H9 (cell line): ENCODE results near the gene LRRC27. TPM values are rescaled to one million over a fixed set of nuclear protein-coding genes. Genes with fewer than 3 reads are reported as not detected.

Experiments used
- DNase-seq: peaks from one replicate; pipeline ENCODE4 v3.0.0-alpha.2; 2017
- H2AFZ ChIP-seq: one replicate; pipeline ENCODE4 v1.6.1; 2013; ENCODE audit warnings: mild to moderate bottlenecking, low read length, control low read depth, moderate library complexity
- H2AK5ac ChIP-seq: 2 replicates; pipeline ENCODE4 v1.6.1; 2013; ENCODE audit warnings: low read length, control low read depth, mixed read lengths; ENCODE audit not compliant: insufficient read length
- H2BK120ac ChIP-seq: one replicate; pipeline ENCODE4 v1.6.1; 2013; ENCODE audit warnings: low read depth, mild to moderate bottlenecking, low read length, control low read depth, inconsistent platforms; ENCODE audit not compliant: poor library complexity, severe bottlenecking
- H2BK12ac ChIP-seq: 2 replicates; pipeline ENCODE4 v1.6.1; 2013; ENCODE audit warnings: low read length, control low read depth, mixed read lengths, low read depth; ENCODE audit not compliant: insufficient read length
- H2BK15ac ChIP-seq: 2 replicates; pipeline ENCODE4 v1.6.1; 2013; ENCODE audit warnings: low read depth, low read length, control low read depth
- H2BK20ac ChIP-seq: one replicate; pipeline ENCODE4 v1.6.1; 2013; ENCODE audit warnings: low read depth, mild to moderate bottlenecking, low read length, control low read depth, inconsistent platforms; ENCODE audit not compliant: poor library complexity, severe bottlenecking
- H2BK5ac ChIP-seq: 2 replicates; pipeline ENCODE4 v1.6.1; 2013; ENCODE audit warnings: low read length, control low read depth, mixed read lengths; ENCODE audit not compliant: insufficient read length
- H3K14ac ChIP-seq: 2 replicates; pipeline ENCODE4 v1.6.1; 2013; ENCODE audit warnings: low read length, control low read depth; ENCODE audit not compliant: insufficient read depth
- H3K18ac ChIP-seq: 2 replicates; pipeline ENCODE4 v1.6.1; 2013; ENCODE audit warnings: low read depth, mild to moderate bottlenecking, mixed read lengths, low read length, control low read depth; ENCODE audit not compliant: insufficient read length
- H3K23ac ChIP-seq: 2 replicates; pipeline ENCODE4 v1.6.1; 2013; ENCODE audit warnings: low read length, control low read depth, mixed read lengths, low read depth; ENCODE audit not compliant: insufficient read length
- H3K23me2 ChIP-seq: 2 replicates; pipeline ENCODE4 v1.6.1; 2013; ENCODE audit warnings: low read depth, mild to moderate bottlenecking, mixed read lengths, low read length, control low read depth; ENCODE audit not compliant: insufficient read length, poor library complexity, severe bottlenecking
- H3K27ac ChIP-seq: 2 replicates; pipeline ENCODE4 v1.5.1; 2013; ENCODE audit warnings: low read length, control low read depth, mixed read lengths, low read depth; ENCODE audit not compliant: insufficient read length
- H3K27me3 ChIP-seq: 2 replicates; pipeline ENCODE4 v1.6.1; 2013; ENCODE audit warnings: low read length, control low read depth, inconsistent platforms; ENCODE audit not compliant: insufficient read depth
- H3K4ac ChIP-seq: 2 replicates; pipeline ENCODE4 v1.6.1; 2013; ENCODE audit warnings: low read depth, mild to moderate bottlenecking, control low read depth, inconsistent platforms, low read length, moderate library complexity
- H3K4me1 ChIP-seq: 2 replicates; pipeline ENCODE4 v1.6.1; 2013; ENCODE audit warnings: low read length, control low read depth, inconsistent platforms; ENCODE audit not compliant: insufficient read depth
- H3K4me2 ChIP-seq: 2 replicates; pipeline ENCODE4 v1.6.1; 2013; ENCODE audit warnings: low read length, control low read depth, mixed read lengths; ENCODE audit not compliant: insufficient read length, insufficient read depth
- H3K56ac ChIP-seq: 2 replicates; pipeline ENCODE4 v1.6.1; 2013; ENCODE audit warnings: low read depth, mild to moderate bottlenecking, mixed read lengths, low read length, control low read depth; ENCODE audit not compliant: insufficient read length
- H3K79me1 ChIP-seq: 2 replicates; pipeline ENCODE4 v1.6.1; 2013; ENCODE audit warnings: low read depth, mild to moderate bottlenecking, moderate library complexity, low read length, control low read depth, inconsistent platforms; ENCODE audit not compliant: insufficient read depth, poor library complexity, severe bottlenecking
- H3K79me2 ChIP-seq: 2 replicates; pipeline ENCODE4 v1.6.1; 2013; ENCODE audit warnings: low read length, control low read depth, inconsistent platforms; ENCODE audit not compliant: insufficient read depth
- H3K9ac ChIP-seq: 2 replicates; pipeline ENCODE4 v1.6.1; 2013; ENCODE audit warnings: low read length, control low read depth, mixed read lengths; ENCODE audit not compliant: insufficient read length; ENCODE audit errors: extremely low read depth
- H3K9me3 ChIP-seq: one replicate; pipeline ENCODE4 v1.6.1; 2013; ENCODE audit warnings: low read depth, low read length, inconsistent platforms; ENCODE audit not compliant: control insufficient read depth
- H3T11ph ChIP-seq: one replicate; pipeline ENCODE4 v1.6.1; 2013; ENCODE audit warnings: mild to moderate bottlenecking, low read length, control low read depth, inconsistent platforms
- H4K20me1 ChIP-seq: one replicate; pipeline ENCODE4 v1.6.1; 2013; ENCODE audit not compliant: control insufficient read depth, insufficient read length, insufficient read depth
- H4K5ac ChIP-seq: 2 replicates; pipeline ENCODE4 v1.6.1; 2013; ENCODE audit warnings: low read depth, mild to moderate bottlenecking, mixed read lengths, low read length, control low read depth; ENCODE audit not compliant: insufficient read length
- H4K8ac ChIP-seq: replicated peaks from 2 replicates; pipeline ENCODE4 v1.6.1; 2013; ENCODE audit warnings: low read length, control low read depth, mixed read lengths, low read depth; ENCODE audit not compliant: insufficient read length
- H4K91ac ChIP-seq: 2 replicates; pipeline ENCODE4 v1.6.1; 2013; ENCODE audit warnings: low read depth, mild to moderate bottlenecking, moderate library complexity, mixed read lengths, low read length, control low read depth; ENCODE audit not compliant: insufficient read length
- H3K27ac Mint-ChIP-seq, 3 experiments: 2 replicates in 2 of 3; 3 replicates in 1 of 3; pipeline ENCODE4 v1.8.0; 2020 to 2021; ENCODE audit warnings: mixed read lengths in 3 of 3, mild to moderate bottlenecking in 1 of 3, moderate library complexity in 1 of 3
- H3K27me3 Mint-ChIP-seq: 2 replicates; pipeline ENCODE4 v1.8.0; 2021; ENCODE audit warnings: low read depth, mild to moderate bottlenecking, moderate library complexity, mixed read lengths
- H3K36me3 Mint-ChIP-seq, 3 experiments: 2 replicates in 2 of 3; 3 replicates in 1 of 3; pipeline ENCODE4 v1.8.0; 2020 to 2021; ENCODE audit warnings: low read depth in 3 of 3, mixed read lengths in 3 of 3; ENCODE audit not compliant: insufficient read depth in 1 of 3
- H3K4me1 Mint-ChIP-seq, 2 experiments: 2 replicates each; pipeline ENCODE4 v1.8.0; 2020; ENCODE audit warnings: mixed read lengths in 2 of 2
- H3K4me3 Mint-ChIP-seq, 2 experiments: 2 replicates in 1 of 2; 3 replicates in 1 of 2; pipeline ENCODE4 v1.8.0; 2020 to 2021; ENCODE audit warnings: mild to moderate bottlenecking in 2 of 2, mixed read lengths in 2 of 2, moderate library complexity in 1 of 2
- H3K9me3 Mint-ChIP-seq, 2 experiments: 2 replicates in 1 of 2; 3 replicates in 1 of 2; pipeline ENCODE4 v1.8.0; 2020; ENCODE audit warnings: mild to moderate bottlenecking in 2 of 2, mixed read lengths in 2 of 2, moderate library complexity in 1 of 2
- CTCF ChIP-seq: fragments of 200-600 bp; sonication (generic); conservative IDR thresholded peaks from 3 replicates; pipeline ENCODE4 v1.8.0; 2021; ENCODE audit warnings: antibody characterized with exemption, mild to moderate bottlenecking
- WGBS: extraction: QIAGEN DNeasy Blood & Tissue Kit; methylation state at CpG from one replicate; pipeline ENCODE4 v1.1.7; 2013; ENCODE audit warnings: missing lambda C conversion rate, low lambda C conversion rate, mixed read lengths; ENCODE audit not compliant: insufficient read length; ENCODE audit errors: extremely low coverage; 5-methylcytosine and 5-hydroxymethylcytosine counted together
- total RNA-seq: library from RNA; stranded (reverse); gene quantifications from 2 replicates; pipeline ENCODE4 v1.2.1, GENCODE V29; 2021

LRRC27 gene
- total RNA-seq, 1 experiment from 2014 or later: 2.7 TPM

DNA sequence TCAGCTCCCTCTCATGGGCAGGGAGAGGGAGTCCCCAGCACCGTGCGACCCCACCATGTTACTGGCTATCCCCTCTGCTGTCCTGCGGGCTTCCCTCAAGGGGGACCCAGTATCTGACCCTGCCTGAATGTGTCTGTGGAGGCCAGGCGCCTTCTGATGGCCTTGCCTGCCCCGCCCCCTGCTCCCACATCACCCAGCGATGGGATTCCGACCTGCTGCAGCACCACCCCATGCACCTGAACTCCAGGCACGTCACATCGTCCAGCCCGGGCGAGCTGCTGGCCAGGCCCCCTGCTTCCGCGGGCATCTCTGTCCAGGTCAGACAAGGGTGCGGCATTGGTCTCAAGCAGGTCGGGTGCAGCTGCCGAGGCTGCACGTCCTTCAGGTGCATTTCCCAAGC, 19.0 kb downstream of the LRRC27 start:
- Histone ChIP-seq H4K8ac (no peak overlapping the region), H3K56ac (no peak overlapping the region), H3K79me2 (no peaks in the 10 kb centered on the region), H3K27me3 (no peaks in the 10 kb centered on the region), H2BK120ac (no peak overlapping the region), H3K9ac (no peak overlapping the region), H3T11ph (no peak overlapping the region), H3K14ac (no peak overlapping the region), H2BK5ac (no peak overlapping the region), H2BK12ac (no peak overlapping the region), H3K18ac (no peak overlapping the region), H4K20me1 (no peaks in the 10 kb centered on the region), H3K4ac (no peak overlapping the region), H3K23me2 (no peaks in the 10 kb centered on the region), H2AK5ac (no peak overlapping the region), H3K4me2 (no peak overlapping the region), H3K23ac (no peak overlapping the region), H3K27ac (no peak overlapping the region), H3K4me1 (no peaks in the 10 kb centered on the region), H2AFZ (no peak overlapping the region), H4K91ac (no peak overlapping the region), H3K79me1 (no peaks in the 10 kb centered on the region), H2BK15ac (no peak overlapping the region), H4K5ac (no peak overlapping the region), H3K9me3 (no peaks in the 10 kb centered on the region), H2BK20ac (no peak overlapping the region)
- H3K27ac Mint-ChIP-seq: peak overlapping the region in 1 of 3 experiments; percentile 77; a peak in 1 of 7 replicates
- DNase-seq: no peak
- no peaks in the 10 kb centered on the region; a peak in 1 of 7 replicates for H3K36me3 Mint-ChIP-seq
- no peak for TF ChIP-seq CTCF
- no CpG with 5 or more reads among the region's 17 CpGs for WGBS
- H3K4me3 Mint-ChIP-seq: no peak overlapping the region
- peaks cover 5% of the 10 kb centered on the region for H3K27me3 Mint-ChIP-seq
- H3K9me3 Mint-ChIP-seq: no peaks in the 10 kb centered on the region
- H3K4me1 Mint-ChIP-seq: peaks cover 6 to 15% of the 10 kb centered on the region in 2 experiments; a peak in 3 of 4 replicates
